K562 (cell line): ENCODE data around the gene HMCN2. TPM values are rescaled to one million over a fixed set of nuclear protein-coding genes. Genes with fewer than 3 reads are reported as not detected.
A peak's percentile ranks its signal among the peaks of the same experiment; 100 is the strongest.

Experiments used
- CC2D1A ChIP-seq: fragments of 450-650 bp; IDR thresholded peaks from 2 replicates; pipeline ENCODE4 v1.6.1; 2017; ENCODE audit warnings: mild to moderate bottlenecking
- HDGF ChIP-seq: fragments of 450-650 bp; IDR thresholded peaks from 2 replicates; pipeline ENCODE4 v1.6.1; 2016
- LCOR ChIP-seq: sonication (generic); formaldehyde crosslinking; IDR thresholded peaks from 2 replicates; pipeline ENCODE4 v1.8.0; 2022; ENCODE audit warnings: mild to moderate bottlenecking, missing genetic modification reagents
- RAD21 ChIP-seq, 2 experiments: fragments of 250-450 bp in 1 of 2; fragments of 450-650 bp in 1 of 2; sonication (Bioruptor Pico) in 1 of 2; formaldehyde crosslinking in 1 of 2; IDR thresholded peaks in 1 of 2; conservative IDR thresholded peaks in 1 of 2; 2 replicates each; pipeline versions ENCODE4 v1.4.0 to v1.8.0; 2020 to 2022; ENCODE audit warnings: mild to moderate bottlenecking in 2 of 2, moderate library complexity in 1 of 2
- SIRT6 ChIP-seq: IDR thresholded peaks from one replicate; pipeline ENCODE4 v1.6.1; 2012; ENCODE audit warnings: low read depth, mild to moderate bottlenecking, control low read depth, inconsistent platforms, low read length, moderate library complexity
- SMC3 ChIP-seq: conservative IDR thresholded peaks from 2 replicates; pipeline ENCODE4 v1.6.1; 2011; ENCODE audit warnings: low read depth, low read length, improper control_type of control experiment; ENCODE audit not compliant: insufficient read depth
- STAG1 ChIP-seq: sonication (generic); formaldehyde crosslinking; IDR thresholded peaks from 2 replicates; pipeline ENCODE4 v1.5.0; 2020; ENCODE audit warnings: missing genetic modification reagents, borderline replicate concordance
- polyA plus RNA-seq, 8 experiments: library from polyadenylated mRNA; depleted of rRNA in 4 of 8; stranded (reverse) in 5 of 8; unstranded in 3 of 8; fragments of >200 nt; fragmentation: Nextera tagmentation in 2 of 8; fragmentation: Illumina TruSeq in 1 of 8; extraction: Ambion mirVana in 2 of 8; extraction: Trizol in 1 of 8; gene quantifications; 2 replicates each; pipeline versions ENCODE4 v1.2.1 to v1.2.3, GENCODE V29; 2011 to 2014; ENCODE audit warnings: inconsistent platforms in 1 of 8, missing spikeins in 1 of 8
- total RNA-seq, 7 experiments: library from RNA; depleted of rRNA in 6 of 7; stranded (reverse); fragments of >200 nt in 6 of 7; fragmentation: Illumina TruSeq in 2 of 7; extraction: Trizol in 2 of 7; gene quantifications; 2 replicates each; pipeline versions ENCODE4 v1.2.1 to v1.2.3, GENCODE V29; 2011 to 2021; ENCODE audit warnings: low replicate concordance in 1 of 7
- TF ChIP-seq, protein P1 (sequence below): sonication (generic); formaldehyde crosslinking; IDR thresholded peaks from 2 replicates; pipeline ENCODE4 v1.8.0; 2023; ENCODE audit warnings: mild to moderate bottlenecking, missing genetic modification reagents
- TF ChIP-seq, protein P2 (sequence below), 3 experiments: IDR thresholded peaks in 2 of 3; conservative IDR thresholded peaks in 1 of 3; 2 replicates each; pipeline ENCODE4 v1.5.1; 2011 to 2012; ENCODE audit warnings: low read length in 3 of 3, mild to moderate bottlenecking in 3 of 3, control low read depth in 2 of 3, improper control_type of control experiment in 1 of 3, inconsistent platforms in 1 of 3, low read depth in 1 of 3, mixed read lengths in 1 of 3, moderate library complexity in 1 of 3; ENCODE audit not compliant: insufficient read depth in 2 of 3
- TF ChIP-seq, protein P3 (sequence below): fragments of 200-800 bp; sonication (Bioruptor generic); IDR thresholded peaks from 2 replicates; pipeline ENCODE4 v1.6.1; 2017; ENCODE audit warnings: missing genetic modification characterization, missing compliant biosample characterization

The HMCN2 gene
- total and polyA plus RNA-seq, 9 of the 15 experiments (the other 6 are each of a cell fraction or from before 2014, with no cell fraction given), result 0.01 TPM; not detected in 8

DNA sequence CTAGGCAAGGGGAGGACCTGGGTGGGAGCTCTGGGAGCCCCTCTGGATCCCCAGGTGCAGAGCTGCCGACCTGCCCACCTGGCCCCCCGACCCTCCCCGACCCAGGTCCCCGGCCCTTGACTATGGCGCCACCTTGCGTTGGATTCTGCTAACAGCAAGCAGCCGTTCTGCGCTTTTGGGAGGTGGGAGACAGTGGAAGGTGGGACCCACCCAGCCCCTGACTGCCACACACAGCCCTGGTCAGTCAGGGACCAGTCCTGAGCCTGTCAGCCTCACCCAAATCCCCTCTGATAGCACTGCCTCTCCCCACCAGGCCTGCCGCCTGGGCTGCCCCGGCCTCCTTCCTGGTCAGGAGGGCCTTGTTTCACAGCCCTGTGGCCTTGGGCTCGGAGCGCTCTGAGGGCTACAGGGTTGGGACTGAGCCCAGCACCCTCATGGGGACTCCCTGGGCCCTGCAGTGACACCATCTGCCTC is 77.9 kb downstream of the HMCN2 start (continued):
- TF ChIP-seq SIRT6, result no peak
- peak; percentile 78; the same call in 1 of the 2 replicates for TF ChIP-seq STAG1 (CRISPR knock-in tag)
- TF ChIP-seq, protein P1, sequence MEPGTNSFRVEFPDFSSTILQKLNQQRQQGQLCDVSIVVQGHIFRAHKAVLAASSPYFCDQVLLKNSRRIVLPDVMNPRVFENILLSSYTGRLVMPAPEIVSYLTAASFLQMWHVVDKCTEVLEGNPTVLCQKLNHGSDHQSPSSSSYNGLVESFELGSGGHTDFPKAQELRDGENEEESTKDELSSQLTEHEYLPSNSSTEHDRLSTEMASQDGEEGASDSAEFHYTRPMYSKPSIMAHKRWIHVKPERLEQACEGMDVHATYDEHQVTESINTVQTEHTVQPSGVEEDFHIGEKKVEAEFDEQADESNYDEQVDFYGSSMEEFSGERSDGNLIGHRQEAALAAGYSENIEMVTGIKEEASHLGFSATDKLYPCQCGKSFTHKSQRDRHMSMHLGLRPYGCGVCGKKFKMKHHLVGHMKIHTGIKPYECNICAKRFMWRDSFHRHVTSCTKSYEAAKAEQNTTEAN (CRISPR knock-in tag), result no peak
- TF ChIP-seq LCOR (CRISPR knock-in tag), result no peak
- TF ChIP-seq, protein P2, sequence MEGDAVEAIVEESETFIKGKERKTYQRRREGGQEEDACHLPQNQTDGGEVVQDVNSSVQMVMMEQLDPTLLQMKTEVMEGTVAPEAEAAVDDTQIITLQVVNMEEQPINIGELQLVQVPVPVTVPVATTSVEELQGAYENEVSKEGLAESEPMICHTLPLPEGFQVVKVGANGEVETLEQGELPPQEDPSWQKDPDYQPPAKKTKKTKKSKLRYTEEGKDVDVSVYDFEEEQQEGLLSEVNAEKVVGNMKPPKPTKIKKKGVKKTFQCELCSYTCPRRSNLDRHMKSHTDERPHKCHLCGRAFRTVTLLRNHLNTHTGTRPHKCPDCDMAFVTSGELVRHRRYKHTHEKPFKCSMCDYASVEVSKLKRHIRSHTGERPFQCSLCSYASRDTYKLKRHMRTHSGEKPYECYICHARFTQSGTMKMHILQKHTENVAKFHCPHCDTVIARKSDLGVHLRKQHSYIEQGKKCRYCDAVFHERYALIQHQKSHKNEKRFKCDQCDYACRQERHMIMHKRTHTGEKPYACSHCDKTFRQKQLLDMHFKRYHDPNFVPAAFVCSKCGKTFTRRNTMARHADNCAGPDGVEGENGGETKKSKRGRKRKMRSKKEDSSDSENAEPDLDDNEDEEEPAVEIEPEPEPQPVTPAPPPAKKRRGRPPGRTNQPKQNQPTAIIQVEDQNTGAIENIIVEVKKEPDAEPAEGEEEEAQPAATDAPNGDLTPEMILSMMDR (IDR thresholded peaks at IDR 0.05 in 2 of 3, conservative IDR thresholded peaks at IDR 0.05 in 1 of 3; ENCODE audit: insufficient read depth in 2 of 3, low read depth in 1 of 3, low read length in 3 of 3), result peak; percentile 71 to 82 (median 81)
- peak; percentile 65 to 74 for TF ChIP-seq RAD21 (CRISPR knock-in tag; conservative IDR thresholded peaks at IDR 0.05 in 1 of 2, IDR thresholded peaks at IDR 0.05 in 1 of 2)
- TF ChIP-seq, protein P3, sequence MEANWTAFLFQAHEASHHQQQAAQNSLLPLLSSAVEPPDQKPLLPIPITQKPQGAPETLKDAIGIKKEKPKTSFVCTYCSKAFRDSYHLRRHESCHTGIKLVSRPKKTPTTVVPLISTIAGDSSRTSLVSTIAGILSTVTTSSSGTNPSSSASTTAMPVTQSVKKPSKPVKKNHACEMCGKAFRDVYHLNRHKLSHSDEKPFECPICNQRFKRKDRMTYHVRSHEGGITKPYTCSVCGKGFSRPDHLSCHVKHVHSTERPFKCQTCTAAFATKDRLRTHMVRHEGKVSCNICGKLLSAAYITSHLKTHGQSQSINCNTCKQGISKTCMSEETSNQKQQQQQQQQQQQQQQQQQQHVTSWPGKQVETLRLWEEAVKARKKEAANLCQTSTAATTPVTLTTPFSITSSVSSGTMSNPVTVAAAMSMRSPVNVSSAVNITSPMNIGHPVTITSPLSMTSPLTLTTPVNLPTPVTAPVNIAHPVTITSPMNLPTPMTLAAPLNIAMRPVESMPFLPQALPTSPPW (CRISPR knock-in tag), result peak; percentile 27; the same call in 1 of the 2 replicates
- no peak for TF ChIP-seq HDGF
- TF ChIP-seq SMC3, result peak; percentile 66
- TF ChIP-seq CC2D1A, result peak; percentile 34; the same call in 1 of the 2 replicates
